H54 (cell line): Measurements from ENCODE around the gene NEDD4L.

Source experiments
- DNase-seq: peaks from one replicate; pipeline ENCODE4 v3.0.0; 2011; ENCODE audit warnings: low spot score, mixed read lengths; ENCODE audit not compliant: insufficient read length
- FAIRE-seq: peaks from 3 replicates; lab custom pipeline; 2011; peaks lifted over from hg19 to GRCh38; lab: Jason Lieb, UNC
- POLR2A ChIP-seq: IDR thresholded peaks from 2 replicates; pipeline ENCODE4 v1.6.1; 2011; ENCODE audit warnings: low read depth, mild to moderate bottlenecking, low read length

NEDD4L gene

DNA sequence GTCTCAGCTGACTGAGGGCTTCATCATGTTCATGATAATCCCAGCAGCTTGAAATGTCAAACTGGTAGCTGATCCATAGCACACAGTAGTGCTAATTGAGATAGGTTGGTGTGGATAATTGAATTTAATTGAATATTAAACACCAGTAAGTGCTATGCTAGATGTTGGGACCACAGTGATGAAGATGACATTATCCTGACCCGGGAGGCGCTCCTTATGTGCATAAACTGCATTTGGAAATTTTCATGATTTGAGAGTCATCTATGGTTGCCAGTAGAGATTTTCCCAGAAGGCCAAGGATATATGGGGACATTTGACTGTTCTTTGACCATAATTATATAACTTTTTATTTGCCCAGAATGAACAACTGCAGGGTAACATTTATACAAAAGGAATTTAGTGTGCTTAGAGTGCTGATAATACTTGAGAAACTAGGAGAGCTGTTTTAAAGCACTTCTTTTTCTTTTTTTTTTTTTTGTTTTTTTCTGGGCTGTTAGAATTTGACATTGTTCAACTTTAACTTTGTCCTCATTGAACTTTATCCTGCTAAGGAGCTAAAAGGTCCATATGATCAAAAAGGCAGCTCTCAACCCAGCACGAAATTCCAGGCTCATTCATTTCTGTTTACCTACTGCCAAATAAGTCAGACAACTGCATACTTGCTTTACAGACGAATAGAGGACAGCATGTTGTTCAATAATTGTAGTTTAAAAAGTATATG lies 242.8 kb downstream of the NEDD4L start:
- no peak for DNase-seq
- FAIRE-seq: no peak
- no peak for TF ChIP-seq POLR2A

- TF ChIP-seq POLR2A: no peak
- FAIRE-seq: peak; percentile 36
- no peak for DNase-seq
Measured at GRCh38 chr18:58287353-58288274, 243.6 kb downstream of the NEDD4L start.

GRCh38 chr18:58288921-58289797 lies 245.1 kb downstream of the NEDD4L start:
- FAIRE-seq: no peak
- DNase-seq: no peak
- no peak for TF ChIP-seq POLR2A

DNA sequence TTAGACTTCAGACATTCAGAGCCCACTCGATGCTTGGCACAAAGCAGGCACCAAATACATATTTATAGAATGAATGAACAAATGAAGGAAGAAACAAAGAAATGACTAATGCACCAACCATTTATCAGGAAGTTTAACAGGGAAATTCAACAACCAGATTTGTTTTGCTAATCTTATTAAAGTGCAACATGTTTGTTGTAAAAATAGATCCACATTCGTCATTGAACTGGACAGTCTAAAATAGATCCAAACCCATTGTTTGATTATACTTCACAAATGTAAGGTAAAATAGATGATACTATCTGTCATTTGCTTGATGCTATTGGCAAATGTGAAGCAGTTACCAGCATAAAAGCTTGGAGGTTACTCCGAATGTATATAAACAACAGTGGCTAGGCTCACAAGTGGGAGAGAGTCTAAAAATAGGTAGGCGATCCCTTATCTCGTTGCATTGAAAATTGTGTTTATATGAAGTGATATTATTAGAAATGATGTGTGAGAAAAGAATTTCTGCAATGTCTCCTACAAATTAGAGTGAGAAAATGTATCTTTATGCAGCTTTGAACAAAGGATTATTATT lies 246.2 kb downstream of the NEDD4L start:
- no peak for DNase-seq
- no peak for FAIRE-seq
- TF ChIP-seq POLR2A: no peak

- no peak for TF ChIP-seq POLR2A
- DNase-seq: no peak
- no peak for FAIRE-seq
Measured at GRCh38 chr18:58291131-58291530, 247.1 kb downstream of the NEDD4L start.

- no peak for DNase-seq
- TF ChIP-seq POLR2A: no peak
- FAIRE-seq: no peak
Measured at GRCh38 chr18:58292638-58293037, 248.6 kb downstream of the NEDD4L start.

DNA sequence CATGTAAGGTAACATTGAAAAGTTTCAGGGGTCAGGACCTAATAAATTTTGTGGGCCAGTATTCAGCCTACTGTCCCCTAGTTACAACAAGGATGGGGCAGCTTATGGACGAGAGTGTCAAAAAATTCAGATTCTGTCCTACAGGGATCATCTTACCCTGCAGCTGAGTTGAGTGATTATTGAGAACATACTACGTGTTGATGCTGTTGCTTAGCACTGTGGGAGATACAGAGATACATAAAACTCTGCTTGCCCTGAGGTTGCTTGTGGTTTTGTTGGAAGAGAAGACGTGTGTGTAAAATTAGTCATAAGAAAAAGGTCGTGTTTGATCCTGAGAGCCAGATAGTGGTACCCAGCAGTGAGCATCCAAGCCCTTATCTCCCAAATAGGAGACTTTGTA lies 253.2 kb downstream of the NEDD4L start:
- no peak for DNase-seq
- TF ChIP-seq POLR2A: no peak
- no peak for FAIRE-seq

DNA sequence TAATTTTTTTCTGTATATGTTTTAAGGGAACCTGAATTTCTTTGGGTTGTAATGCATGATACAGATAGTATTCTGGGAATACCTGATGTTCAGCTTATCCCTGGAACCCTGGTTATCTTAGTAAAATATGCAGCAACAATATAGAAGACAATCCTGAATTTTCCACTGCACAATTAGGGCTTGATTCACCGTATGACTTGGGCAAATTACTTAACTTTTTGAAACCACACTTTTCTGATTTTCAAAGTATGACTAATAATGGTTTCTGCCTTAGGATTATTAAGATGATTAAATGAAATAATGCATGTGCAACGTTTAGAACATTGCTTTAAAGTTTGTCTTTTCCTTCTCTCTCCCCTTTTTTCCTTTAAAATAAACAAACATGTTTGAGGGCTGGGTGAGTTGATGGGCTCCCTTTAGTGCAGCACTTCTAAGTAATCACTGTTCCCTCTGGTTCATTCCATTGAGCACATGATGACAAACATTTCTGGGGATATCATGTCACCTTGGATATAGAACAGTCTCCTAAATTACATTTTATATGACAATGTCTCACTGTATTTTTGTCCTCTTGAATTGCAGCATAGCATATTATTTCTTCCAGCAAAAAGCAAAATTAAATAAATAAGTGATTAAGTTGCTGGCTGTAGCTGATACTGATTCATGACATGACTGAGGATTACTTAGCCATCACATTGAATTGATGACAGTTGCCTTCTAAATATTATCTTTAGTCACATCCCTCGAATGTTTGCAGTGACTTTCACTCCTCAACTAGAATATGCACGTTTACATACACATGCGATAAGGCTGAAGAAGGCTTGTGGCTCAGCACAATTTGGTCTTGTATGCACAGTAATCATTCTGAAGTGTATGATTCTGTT lies 254.5 kb downstream of the NEDD4L start:
- no peak for FAIRE-seq
- no peak for TF ChIP-seq POLR2A

GRCh38 chr18:58299135-58299473 lies 255.1 kb downstream of the NEDD4L start:
- FAIRE-seq: no peak
- TF ChIP-seq POLR2A: no peak

More for the DNA sequence above, 254.5 kb downstream of the NEDD4L start:
- DNase-seq: no peak

DNA sequence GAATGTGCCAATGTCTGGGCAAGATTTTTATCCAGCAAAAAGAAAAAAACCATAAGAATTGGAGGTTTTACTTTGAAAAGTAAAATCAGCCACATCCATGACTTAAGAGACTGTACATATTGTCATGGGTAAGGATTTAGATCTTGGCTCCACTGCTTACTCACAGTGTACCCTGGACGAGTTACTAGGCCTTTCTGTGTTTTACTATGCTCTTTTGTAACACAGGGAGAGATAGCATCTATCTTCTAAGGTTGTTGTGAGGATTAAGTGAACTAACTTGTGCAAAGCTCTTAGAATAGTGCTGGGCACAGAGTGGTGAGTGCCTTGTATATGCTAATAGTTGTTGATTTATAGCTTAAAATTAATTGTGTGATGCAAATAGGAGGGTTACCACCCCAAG lies 255.9 kb downstream of the NEDD4L start:
- TF ChIP-seq POLR2A: no peak
- FAIRE-seq (no peak), DNase-seq (no peak)

More at GRCh38 chr18:58299135-58299473, 255.1 kb downstream of the NEDD4L start:
- DNase-seq: no peak

- DNase-seq (no peak), FAIRE-seq (peak; percentile 6)
- no peak for TF ChIP-seq POLR2A
Measured at GRCh38 chr18:58300867-58301266, 256.8 kb downstream of the NEDD4L start.

- DNase-seq (no peak), FAIRE-seq (no peak)
- no peak for TF ChIP-seq POLR2A
Measured at GRCh38 chr18:58302811-58303210, 258.8 kb downstream of the NEDD4L start.
